Lower leg skin (tissue), 4 donors: ENCODE data around the gene SLC27A3. TPM values are rescaled to one million over a fixed set of nuclear protein-coding genes. Genes with fewer than 3 reads are reported as not detected.

ENCODE experiments used
- DNase-seq, 2 donors: peaks; one replicate each; pipeline ENCODE4 v3.0.0-alpha.2; 2019; ENCODE audit warnings: low spot score in 2 of 2
- H3K4me3 ChIP-seq: fragments of 200-600 bp; sonication (generic); 2 replicates; pipeline ENCODE4 v1.5.1; 2017; ENCODE audit warnings: mild to moderate bottlenecking, low read depth; ENCODE audit not compliant: poor library complexity, severe bottlenecking
- POLR2A ChIP-seq, 2 donors: fragments of 450-650 bp; IDR thresholded peaks; one replicate each; pipeline ENCODE4 v1.6.1; 2016 to 2017; ENCODE audit warnings: antibody characterized with exemption in 2 of 2, mild to moderate bottlenecking in 1 of 2, moderate library complexity in 1 of 2
- WGBS, 2 donors: methylation state at CpG; one replicate each; pipeline ENCODE4 v1.1.5; 2018; 5-methylcytosine and 5-hydroxymethylcytosine counted together
- intact Hi-C: fragments of 100-400 bp; cut with DNase I; formaldehyde crosslinking; loops from one replicate; pipeline ENCODE4 v1.15.0; 2023; ENCODE audit warnings: low total_unique reads
- total RNA-seq, 4 donors: library from RNA; depleted of rRNA; stranded (reverse); fragments of >200 nt; gene quantifications; one replicate each; pipeline ENCODE4 v1.1.0, GENCODE V29; 2016
- TF ChIP-seq, protein P1 (sequence below), 3 donors: fragments of 450-650 bp; IDR thresholded peaks; one replicate each; pipeline ENCODE4 v1.5.1; 2016; ENCODE audit warnings: antibody characterized with exemption in 3 of 3, mild to moderate bottlenecking in 3 of 3, moderate library complexity in 2 of 3

SLC27A3 gene
- total RNA-seq, 4 donors from 2014 or later, result 21.6 to 70.3 (median 45.3) TPM

DNA sequence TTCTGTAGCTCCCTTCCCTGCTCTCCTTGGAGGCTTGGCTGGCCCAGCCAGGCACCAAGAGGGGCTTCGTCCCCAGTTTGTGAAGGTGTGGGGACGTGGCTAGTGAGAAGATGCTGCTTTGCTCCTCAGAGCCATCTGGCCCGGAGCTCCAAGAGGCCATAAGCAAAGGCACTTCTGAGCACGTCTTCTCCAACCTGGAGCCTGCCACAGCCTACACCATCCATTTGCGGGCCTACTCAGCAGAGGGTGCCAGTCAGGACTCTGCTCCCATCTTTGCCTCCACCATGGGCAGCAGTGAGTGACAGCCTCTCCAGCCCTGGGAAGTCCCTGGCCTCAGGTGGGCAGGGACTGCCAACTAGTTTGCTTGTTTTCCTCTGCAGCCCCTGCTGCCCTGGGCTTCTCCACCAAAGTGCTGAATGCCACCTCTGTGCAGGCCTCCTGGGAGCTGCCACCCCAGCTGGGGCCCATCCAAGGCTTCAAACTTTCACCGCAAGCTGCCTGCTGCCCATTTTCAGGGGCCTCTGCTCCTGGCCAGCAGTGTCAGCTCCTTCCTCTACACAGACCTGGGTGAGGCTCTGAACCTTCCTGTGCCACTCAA lies 25.9 kb downstream of the SLC27A3 start:
- no peak overlapping the region for H3K4me3 ChIP-seq
- no peak for TF ChIP-seq POLR2A (IDR thresholded peaks at IDR 0.05)
- TF ChIP-seq, protein P1, sequence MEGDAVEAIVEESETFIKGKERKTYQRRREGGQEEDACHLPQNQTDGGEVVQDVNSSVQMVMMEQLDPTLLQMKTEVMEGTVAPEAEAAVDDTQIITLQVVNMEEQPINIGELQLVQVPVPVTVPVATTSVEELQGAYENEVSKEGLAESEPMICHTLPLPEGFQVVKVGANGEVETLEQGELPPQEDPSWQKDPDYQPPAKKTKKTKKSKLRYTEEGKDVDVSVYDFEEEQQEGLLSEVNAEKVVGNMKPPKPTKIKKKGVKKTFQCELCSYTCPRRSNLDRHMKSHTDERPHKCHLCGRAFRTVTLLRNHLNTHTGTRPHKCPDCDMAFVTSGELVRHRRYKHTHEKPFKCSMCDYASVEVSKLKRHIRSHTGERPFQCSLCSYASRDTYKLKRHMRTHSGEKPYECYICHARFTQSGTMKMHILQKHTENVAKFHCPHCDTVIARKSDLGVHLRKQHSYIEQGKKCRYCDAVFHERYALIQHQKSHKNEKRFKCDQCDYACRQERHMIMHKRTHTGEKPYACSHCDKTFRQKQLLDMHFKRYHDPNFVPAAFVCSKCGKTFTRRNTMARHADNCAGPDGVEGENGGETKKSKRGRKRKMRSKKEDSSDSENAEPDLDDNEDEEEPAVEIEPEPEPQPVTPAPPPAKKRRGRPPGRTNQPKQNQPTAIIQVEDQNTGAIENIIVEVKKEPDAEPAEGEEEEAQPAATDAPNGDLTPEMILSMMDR (IDR thresholded peaks at IDR 0.05), result no peak
- intact Hi-C loops, result loop anchor here (5.0 kb wide), 1 partner anchor 186 kb away; the partner anchor contains the start of gene RAB13
- WGBS, 2 donors, result 96 to 97% methylated on average over 6 of the region's 6 CpGs
- DNase-seq, result peak in 1 of 2 donors; percentile 56

DNA sequence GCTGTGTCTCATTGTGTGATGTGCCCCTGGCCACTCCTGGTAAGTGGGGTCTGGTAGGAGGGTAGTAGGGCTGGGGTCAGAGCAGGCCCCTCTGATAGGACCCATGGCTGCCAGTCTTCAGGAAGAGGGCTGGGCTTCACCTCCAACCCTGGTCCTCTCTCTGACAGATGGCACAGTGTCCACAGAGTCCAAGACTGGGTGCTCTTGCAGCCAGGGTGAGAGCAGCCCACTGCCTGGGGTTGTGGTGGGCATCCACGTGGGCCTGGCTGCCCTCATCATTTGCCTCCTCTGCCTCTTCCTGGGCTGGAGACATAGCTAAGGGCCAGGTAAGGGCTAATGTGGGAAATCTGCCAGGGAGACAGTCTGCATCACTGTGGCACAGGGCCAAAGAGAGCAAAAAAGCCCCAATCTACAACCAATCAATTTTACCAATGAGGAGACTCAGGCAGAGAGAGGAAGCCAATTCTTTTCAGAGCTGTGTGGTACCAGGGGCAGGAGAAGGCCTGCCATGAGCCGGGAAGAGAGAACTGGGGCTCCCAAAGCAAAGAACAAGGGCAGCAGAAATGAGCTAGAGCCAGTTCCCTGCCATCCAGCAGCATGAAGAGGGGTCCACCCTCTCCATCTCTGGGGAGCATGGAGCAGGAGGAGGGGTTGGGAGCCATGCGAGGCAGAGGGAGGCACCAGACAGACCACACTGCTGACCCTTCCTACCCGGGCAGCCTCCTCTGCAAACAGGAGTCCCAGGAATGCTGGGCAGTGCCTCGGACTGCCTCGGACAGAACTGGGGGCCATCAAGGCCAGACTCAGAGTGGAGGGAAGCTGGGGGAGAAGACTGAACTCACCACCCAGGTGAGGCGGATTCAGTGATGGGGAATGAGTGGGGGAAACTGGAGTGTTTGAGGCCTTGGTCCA lies 26.8 kb downstream of the SLC27A3 start:
- DNase-seq, result peak in 1 of 2 donors; percentile 79
- intact Hi-C loops, result loop anchor here (5.0 kb wide), 1 partner anchor 185 kb away; the partner anchor contains the start of gene RAB13
- WGBS, 2 donors, result 86 to 93% methylated on average over 6 to 7 of the region's 7 CpGs
- no peak for TF ChIP-seq POLR2A (IDR thresholded peaks at IDR 0.05)
- TF ChIP-seq, protein P1 (IDR thresholded peaks at IDR 0.05), result no peak
- H3K4me3 ChIP-seq, result no peak overlapping the region

DNA sequence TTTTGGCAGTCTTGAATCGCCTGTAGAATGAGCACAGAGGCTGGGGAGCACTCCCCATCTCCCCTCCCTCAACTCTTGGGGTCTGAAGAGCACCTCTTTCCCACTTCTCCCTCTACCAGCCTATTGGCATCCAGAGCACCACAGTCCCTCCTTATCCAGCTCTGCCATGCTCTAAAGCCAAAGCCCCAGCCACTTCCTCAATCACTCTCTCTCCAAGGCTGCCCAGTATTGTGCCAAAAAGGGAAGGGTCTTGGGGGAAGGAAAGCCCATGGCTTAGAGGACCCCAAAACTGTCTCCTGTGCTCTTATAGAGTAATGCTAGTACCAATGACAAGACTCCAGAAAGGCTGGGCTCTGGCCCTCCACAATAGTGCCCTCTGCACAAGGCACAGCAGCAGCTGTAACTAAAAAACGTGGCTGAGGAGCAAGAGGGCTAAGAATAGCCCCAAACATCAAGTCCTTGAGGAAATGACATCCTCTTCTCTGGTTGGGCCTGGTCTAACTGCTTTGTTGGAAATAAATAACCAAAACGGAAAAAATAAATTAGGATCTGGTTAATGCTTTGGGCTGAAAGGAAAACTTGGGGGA lies 28.4 kb downstream of the SLC27A3 start:
- TF ChIP-seq, protein P1 (IDR thresholded peaks at IDR 0.05), result no peak
- TF ChIP-seq POLR2A (IDR thresholded peaks at IDR 0.05), result no peak
- intact Hi-C loops, result loop anchor here (5.0 kb wide), 1 partner anchor 184 kb away; the partner anchor contains the start of gene RAB13
- 60 to 72% methylated on average over 3 of the region's 3 CpGs for WGBS, 2 donors

DNA sequence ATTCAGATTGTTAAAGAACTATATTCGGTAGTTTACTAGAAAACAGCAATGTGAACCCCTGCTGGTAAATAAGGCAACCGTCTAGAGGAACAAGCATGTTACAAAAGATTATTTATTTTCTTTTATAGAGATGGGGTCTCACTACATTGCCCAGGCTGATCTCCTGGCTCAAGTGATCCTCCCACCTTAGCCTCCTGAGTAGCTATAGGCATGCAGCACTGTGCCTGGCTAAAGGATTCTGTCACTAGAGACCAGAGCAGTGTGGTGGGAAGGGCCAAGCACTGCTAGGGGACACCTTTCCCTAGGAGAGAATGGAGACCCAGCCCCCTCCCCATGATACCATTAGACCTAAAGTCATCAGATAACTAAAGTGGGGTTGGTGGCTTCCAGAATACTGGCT lies 28.9 kb downstream of the SLC27A3 start:
- intact Hi-C loops, result loop anchor here (5.0 kb wide), 1 partner anchor 183 kb away; the partner anchor contains the start of gene RAB13
- TF ChIP-seq POLR2A (IDR thresholded peaks at IDR 0.05), result no peak
- TF ChIP-seq, protein P1 (IDR thresholded peaks at IDR 0.05), result no peak
- peak in 1 of 2 donors; percentile 60 for DNase-seq
- WGBS, 2 donors, result 83 to 89% methylated on average over 2 of the region's 2 CpGs
- no peak overlapping the region for H3K4me3 ChIP-seq

More for the DNA sequence above, 28.4 kb downstream of the SLC27A3 start:
- H3K4me3 ChIP-seq, result no peak overlapping the region
- peak in 1 of 2 donors; percentile 66 for DNase-seq

DNA sequence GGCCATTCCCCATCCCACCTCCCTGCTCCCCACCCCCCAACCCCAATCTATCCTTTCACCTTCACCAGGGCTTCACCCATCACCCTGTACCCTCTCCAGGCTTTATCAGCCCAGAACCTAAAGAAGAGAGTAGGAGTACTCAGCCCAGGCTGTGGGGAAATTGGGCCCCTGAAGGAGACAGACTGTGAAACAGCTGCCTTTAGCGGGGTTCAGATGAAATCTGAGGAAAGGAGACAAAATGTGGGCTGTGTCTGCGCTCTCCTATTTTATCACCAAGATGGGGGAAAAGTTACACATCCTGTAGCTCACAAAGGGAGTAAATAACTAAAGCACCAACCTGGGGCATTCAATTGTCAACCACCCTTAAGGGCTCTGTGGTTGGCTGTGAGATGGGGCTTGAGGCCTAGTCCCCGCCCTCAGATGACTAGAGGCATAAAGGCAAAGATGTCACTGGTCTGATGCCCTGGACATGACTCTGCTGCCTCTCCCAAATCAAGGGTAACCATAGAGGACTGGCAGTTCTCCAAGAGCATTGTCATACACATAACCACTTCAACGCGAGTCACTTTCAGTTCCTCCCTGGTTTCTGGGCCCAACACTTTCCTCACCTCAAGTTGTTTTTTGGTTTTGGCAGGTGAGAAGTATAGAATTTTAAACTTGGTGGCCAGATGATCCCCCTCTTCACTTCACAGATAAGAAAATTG lies 30.0 kb downstream of the SLC27A3 start:
- H3K4me3 ChIP-seq, result no peak overlapping the region
- intact Hi-C loops, result no loop called here
- DNase-seq, result peak; percentile 84 to 87
- TF ChIP-seq, protein P1 (IDR thresholded peaks at IDR 0.05), result no peak
- 53 to 62% methylated on average over 5 of the region's 5 CpGs for WGBS, 2 donors
